Type B pancreatic cell (in vitro differentiated cells): ENCODE data around the gene HSPA9. TPM values are rescaled to one million over a fixed set of nuclear protein-coding genes. Genes with fewer than 3 reads are reported as not detected.

Experiments
- DNase-seq: peaks from one replicate; pipeline ENCODE4 v3.0.0; 2021; ENCODE audit warnings: mixed read lengths; ENCODE audit not compliant: unreplicated experiment; ENCODE audit errors: extremely low spot score
- H3K27ac Mint-ChIP-seq: 2 replicates; pipeline ENCODE4 v1.8.0; 2021; ENCODE audit warnings: mild to moderate bottlenecking, mixed read lengths
- H3K27me3 Mint-ChIP-seq: 2 replicates; pipeline ENCODE4 v1.8.0; 2021; ENCODE audit warnings: mixed read lengths
- H3K36me3 Mint-ChIP-seq: 2 replicates; pipeline ENCODE4 v1.8.0; 2021; ENCODE audit warnings: mixed read lengths
- H3K4me1 Mint-ChIP-seq: one replicate; pipeline ENCODE4 v1.8.0; 2021; ENCODE audit warnings: mixed read lengths; ENCODE audit not compliant: unreplicated experiment
- H3K4me3 Mint-ChIP-seq: 2 replicates; pipeline ENCODE4 v1.8.0; 2021; ENCODE audit warnings: mild to moderate bottlenecking, mixed read lengths
- H3K9me3 Mint-ChIP-seq: 2 replicates; pipeline ENCODE4 v1.8.0; 2021; ENCODE audit warnings: mixed read lengths
- total RNA-seq: library from RNA; stranded (reverse); gene quantifications from 2 replicates; pipeline ENCODE4 v1.2.1, GENCODE V29; 2021; ENCODE audit warnings: low replicate concordance
- TF ChIP-seq, protein P1 (sequence below): fragments of 200-600 bp; sonication (generic); conservative IDR thresholded peaks from 2 replicates; pipeline ENCODE4 v1.5.0; 2021; ENCODE audit warnings: antibody characterized with exemption, mild to moderate bottlenecking

HSPA9 gene
- total RNA-seq, 1 donor from 2014 or later: 238 TPM

DNA sequence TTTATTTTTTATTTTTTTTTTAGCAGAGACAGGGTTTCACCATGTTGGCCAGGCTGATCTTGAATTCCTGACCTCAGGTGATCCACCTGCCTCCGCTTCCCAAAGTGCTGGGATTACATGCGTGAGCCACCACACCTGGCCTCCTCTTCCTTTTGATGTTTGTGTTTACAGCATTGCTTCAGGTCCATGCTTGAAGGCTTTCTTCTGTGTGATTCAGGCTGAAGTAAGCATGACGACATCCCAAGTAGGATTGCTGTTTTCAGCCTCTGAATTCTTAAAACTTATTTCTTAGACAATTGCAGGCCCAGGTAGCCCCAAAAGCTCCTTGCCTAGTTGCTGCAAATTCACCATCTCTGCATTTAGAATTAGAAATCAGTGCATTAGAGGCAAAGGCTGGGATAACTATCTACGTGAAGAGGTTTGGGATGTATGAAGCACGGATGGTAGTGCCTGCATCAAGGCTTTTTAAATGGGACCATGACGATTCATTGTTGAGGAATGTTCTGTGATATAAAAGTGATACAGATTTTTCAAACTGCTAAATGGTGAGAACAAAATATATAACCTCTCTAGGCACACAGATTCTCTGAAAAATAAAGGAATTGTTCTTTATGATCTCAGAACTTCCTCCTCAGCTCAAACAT lies 29.2 kb downstream of the HSPA9 start:
- Mint-ChIP-seq H3K36me3 (peaks cover 7% of the 10 kb centered on the region), H3K4me3 (peak overlapping the region; percentile 61), H3K27ac (peak overlapping the region; percentile 80), H3K9me3 (no peaks in the 10 kb centered on the region), H3K4me1 (peaks cover 38% of the 10 kb centered on the region), H3K27me3 (no peaks in the 10 kb centered on the region)
- DNase-seq: no peak
- TF ChIP-seq, protein P1, sequence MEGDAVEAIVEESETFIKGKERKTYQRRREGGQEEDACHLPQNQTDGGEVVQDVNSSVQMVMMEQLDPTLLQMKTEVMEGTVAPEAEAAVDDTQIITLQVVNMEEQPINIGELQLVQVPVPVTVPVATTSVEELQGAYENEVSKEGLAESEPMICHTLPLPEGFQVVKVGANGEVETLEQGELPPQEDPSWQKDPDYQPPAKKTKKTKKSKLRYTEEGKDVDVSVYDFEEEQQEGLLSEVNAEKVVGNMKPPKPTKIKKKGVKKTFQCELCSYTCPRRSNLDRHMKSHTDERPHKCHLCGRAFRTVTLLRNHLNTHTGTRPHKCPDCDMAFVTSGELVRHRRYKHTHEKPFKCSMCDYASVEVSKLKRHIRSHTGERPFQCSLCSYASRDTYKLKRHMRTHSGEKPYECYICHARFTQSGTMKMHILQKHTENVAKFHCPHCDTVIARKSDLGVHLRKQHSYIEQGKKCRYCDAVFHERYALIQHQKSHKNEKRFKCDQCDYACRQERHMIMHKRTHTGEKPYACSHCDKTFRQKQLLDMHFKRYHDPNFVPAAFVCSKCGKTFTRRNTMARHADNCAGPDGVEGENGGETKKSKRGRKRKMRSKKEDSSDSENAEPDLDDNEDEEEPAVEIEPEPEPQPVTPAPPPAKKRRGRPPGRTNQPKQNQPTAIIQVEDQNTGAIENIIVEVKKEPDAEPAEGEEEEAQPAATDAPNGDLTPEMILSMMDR: no peak

DNA sequence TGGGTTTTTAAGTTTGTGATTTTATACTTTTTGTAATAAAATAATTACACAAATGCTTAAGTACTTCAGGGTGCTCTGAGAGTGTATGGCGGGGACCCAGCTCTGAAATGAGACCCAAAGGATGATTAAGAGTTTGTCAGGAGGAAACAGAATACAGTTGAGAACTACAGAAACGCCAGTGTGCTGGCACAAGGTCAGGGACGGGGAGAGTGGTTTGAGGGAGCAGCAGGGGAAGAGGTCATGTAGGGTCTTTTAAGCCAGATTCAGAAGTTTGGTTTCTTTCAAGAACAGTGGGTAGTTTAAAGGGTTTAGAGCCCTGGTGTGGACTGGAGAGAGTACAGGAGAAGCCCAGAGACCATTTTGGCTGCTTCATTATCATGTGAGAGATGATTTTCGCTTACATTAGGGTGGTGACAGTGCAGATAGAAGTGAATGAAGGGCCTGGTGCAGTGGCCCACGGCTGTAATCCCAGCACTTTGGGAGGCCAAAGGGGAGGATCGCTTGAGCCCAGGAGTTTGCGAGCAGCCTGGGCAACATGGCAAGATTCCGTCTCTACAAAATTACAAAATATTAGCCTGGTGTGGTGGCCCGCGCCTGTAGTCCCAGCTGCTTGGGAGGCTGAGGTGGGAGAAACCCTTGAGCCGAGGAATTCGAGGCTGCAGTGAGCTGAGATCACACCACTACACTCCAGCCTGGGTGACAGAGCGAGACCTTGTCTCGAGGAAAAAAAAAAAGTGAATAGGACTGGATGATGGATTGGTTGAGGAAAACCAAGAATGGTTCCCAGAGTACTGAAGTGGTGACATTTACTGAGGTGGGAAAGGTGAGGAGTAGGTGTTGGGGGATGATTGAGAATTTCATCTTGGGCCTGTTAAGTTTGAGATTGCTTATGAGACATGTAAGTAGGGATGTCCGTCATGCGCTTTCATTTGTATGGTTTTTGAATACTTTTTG lies 30.7 kb downstream of the HSPA9 start:
- Mint-ChIP-seq H3K4me3 (peak overlapping the region; percentile 100), H3K9me3 (no peaks in the 10 kb centered on the region), H3K27me3 (no peaks in the 10 kb centered on the region), H3K4me1 (peaks cover 46% of the 10 kb centered on the region), H3K27ac (peak overlapping the region; percentile 100), H3K36me3 (peaks cover 9% of the 10 kb centered on the region)
- DNase-seq: no peak
- TF ChIP-seq, protein P1: no peak

DNA sequence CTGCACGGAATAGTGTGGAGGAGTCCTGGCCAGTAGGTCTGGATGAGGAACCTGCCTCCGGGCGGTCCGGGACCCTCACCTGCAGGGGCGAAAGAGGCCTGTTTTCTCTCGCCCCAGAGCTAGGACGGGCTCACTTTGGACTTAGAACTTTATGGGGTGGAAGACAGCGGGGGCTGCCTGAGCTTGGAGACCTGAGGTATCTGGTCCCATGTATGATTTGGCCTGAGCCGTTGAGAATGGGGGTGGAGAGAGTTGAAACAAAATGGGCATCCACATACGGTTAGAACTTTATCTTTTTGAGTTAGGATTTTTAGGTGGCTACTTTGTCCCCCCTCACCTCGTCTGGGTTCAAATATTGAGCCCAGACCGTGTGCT lies 31.5 kb downstream of the HSPA9 start:
- peak overlapping the region; percentile 100 for H3K27ac Mint-ChIP-seq
- peaks cover 7% of the 10 kb centered on the region for H3K36me3 Mint-ChIP-seq
- no peaks in the 10 kb centered on the region for H3K27me3 Mint-ChIP-seq
- peak overlapping the region; percentile 100 for H3K4me3 Mint-ChIP-seq
- peak; percentile 75 for DNase-seq
- no peaks in the 10 kb centered on the region for H3K9me3 Mint-ChIP-seq
- TF ChIP-seq, protein P1: no peak
- H3K4me1 Mint-ChIP-seq: peaks cover 48% of the 10 kb centered on the region

DNA sequence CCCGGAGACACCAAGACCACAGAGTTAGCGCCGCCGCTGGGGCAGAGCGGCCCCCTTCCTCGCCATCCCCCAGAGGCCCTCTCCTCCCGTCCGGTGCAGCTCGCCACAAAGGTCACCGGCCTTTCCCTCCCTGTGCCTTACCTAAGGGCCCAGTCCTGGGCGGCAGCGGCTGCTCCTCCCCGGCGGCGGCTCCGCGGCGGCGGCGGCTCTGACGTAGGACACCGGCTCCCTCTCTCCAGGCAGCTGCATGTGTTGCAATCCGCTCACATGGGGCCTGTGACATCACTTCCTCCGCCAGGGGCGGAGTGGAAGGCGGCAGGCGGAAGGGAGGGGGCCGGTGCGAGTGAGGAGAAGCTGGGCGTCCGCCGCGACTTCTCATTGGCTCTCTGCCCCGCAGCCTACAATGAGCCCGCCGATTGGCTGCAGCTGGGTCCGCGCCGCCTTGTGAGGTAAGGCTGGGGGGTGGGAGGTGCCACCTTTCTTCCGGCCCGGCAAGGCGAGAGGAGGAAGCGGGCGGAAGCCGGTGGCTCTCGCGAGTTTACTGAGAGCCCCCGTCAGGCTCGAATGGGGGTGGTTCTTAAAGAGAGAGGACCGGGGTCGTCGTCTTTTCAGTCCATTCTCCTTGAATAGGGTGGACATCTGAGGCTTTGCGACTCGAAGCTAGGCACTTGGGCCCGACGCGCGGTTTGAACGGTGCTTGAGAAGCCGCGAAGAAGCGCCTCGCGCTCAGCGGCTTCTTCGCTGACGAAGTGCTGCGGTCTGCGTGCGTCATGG lies 32.1 kb downstream of the HSPA9 start, which contains the start of gene ETF1:
Gene ETF1, minus strand, starts transcription at position 281 of the 774 bp plus-strand sequence. CDS start 318 bp downstream, outside the sequence.
- TF ChIP-seq, protein P1: no peak
- H3K36me3 Mint-ChIP-seq: peaks cover 6% of the 10 kb centered on the region
- peaks cover 46% of the 10 kb centered on the region for H3K4me1 Mint-ChIP-seq
- no peaks in the 10 kb centered on the region for H3K9me3 Mint-ChIP-seq
- peak; percentile 100 for DNase-seq
- no peaks in the 10 kb centered on the region for H3K27me3 Mint-ChIP-seq
- peak within 1 kb of the TSS; percentile 100 for H3K27ac Mint-ChIP-seq
- peak within 1 kb of the TSS; percentile 100 for H3K4me3 Mint-ChIP-seq

DNA sequence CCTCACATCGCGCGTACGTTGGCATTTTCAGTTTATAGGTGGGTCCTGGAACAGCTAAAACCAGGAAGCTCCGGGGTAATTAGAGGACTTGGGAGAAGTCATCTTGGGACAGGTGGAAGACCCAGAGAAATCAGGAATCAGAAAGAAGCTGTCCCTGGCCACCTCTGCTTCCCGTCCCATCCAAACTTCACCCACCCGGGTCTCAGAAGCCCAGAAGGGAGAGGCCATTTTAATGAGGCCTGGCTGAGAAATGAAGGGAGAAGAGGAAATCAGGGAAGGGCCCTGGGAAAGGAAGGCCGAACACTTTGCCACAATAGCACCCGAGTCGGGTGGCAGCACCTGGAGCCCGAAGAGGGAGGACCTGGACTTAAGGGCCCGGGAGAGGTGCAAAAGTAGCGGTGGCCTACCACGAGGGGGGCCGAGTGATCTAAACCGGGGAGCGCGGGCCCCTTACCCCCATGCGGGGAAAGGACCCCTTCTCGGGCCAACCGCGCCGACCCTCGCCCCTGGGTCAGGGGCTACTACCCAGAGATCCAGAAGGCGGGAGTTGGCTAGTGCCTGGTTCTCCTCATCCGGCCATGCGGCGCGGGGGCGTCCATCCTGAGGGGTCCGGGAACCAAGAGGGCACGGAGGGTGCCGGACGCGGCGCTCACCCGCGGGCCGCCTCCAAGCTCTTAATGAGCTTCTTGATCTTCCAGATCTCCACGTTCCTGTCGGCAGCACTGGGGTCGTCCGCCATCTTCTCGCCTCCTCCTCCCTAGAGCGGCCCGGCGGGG lies 32.8 kb downstream of the HSPA9 start:
- Mint-ChIP-seq H3K27ac (peak overlapping the region; percentile 100), H3K9me3 (no peaks in the 10 kb centered on the region), H3K27me3 (no peaks in the 10 kb centered on the region), H3K4me3 (peak overlapping the region; percentile 100), H3K36me3 (peaks cover 3% of the 10 kb centered on the region), H3K4me1 (peaks cover 42% of the 10 kb centered on the region)
- TF ChIP-seq, protein P1: no peak
- DNase-seq: no peak
